ENCODE data around the gene CAND1. TPM values are rescaled to one million over a fixed set of nuclear protein-coding genes. Genes with fewer than 3 reads are reported as not detected.

Gene CAND1
- total RNA-seq, 1 experiment from 2014 or later: 236 TPM

DNA sequence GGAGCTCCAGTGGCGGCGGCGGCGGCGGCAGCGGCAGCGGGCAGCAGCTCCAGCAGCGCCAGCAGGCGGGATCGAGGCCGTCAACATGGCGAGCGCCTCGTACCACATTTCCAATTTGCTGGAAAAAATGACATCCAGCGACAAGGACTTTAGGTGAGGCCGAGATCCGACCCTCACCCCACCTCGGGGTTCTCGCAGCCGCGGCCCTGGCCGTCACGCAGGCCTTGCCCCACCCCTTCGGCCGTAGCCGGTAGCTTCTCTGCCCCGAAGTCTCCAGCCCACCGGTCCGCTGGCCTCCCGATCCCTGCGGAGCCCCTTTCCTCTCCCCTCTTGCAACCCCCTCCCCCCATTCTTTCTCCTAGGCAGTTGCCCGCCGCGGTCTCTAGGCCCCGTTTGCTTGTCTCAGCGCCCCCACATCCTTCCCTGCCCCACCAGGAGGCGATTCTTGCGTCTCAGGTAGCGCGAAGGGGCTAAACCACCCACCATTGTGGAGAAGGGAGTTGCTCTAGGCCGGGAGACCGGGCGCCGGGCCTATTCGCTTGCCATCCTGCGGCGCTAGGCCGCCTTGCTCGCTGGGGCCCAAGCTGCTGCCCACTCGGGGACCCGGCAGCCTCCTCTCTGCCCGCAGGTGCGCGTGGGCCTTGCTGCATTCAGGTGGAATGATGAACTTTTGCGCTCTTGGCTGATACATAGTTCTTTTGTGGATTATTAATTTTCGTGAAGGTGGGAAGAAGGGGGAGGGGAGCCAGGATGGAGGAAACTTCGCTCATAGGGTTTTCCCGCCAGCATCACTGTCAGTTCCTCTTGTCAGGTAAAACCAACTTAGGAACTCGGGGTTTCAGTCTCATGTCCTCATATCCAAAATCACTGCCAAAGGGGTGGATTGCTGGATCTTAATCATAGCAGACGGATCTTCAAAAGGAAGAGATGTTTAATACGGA, 745 bp downstream of the CAND1 start (continued):
- TF ChIP-seq SP1 (CRISPR knock-in tag; conservative IDR thresholded peaks at IDR 0.05): 0 out of 2 replicates have a peak, but pooled peaks have one; percentile 8
- TF ChIP-seq ZNF232 (CRISPR knock-in tag; IDR thresholded peaks at IDR 0.05): 0 out of 2 replicates have a peak, but pooled peaks have one; percentile 5
- 0 out of 2 replicates have a peak, but pooled peaks have one; percentile 41 for TF ChIP-seq ETV6 (CRISPR knock-in tag; IDR thresholded peaks at IDR 0.05)
- peak; percentile 41; the same call in 1 of the 2 replicates for TF ChIP-seq HMGXB4 (CRISPR knock-in tag; IDR thresholded peaks at IDR 0.05)
- 0 out of 2 replicates have a peak, but pooled peaks have one; percentile 9 for TF ChIP-seq KAT7 (CRISPR knock-in tag; IDR thresholded peaks at IDR 0.05; ENCODE audit: borderline replicate concordance)

DNA sequence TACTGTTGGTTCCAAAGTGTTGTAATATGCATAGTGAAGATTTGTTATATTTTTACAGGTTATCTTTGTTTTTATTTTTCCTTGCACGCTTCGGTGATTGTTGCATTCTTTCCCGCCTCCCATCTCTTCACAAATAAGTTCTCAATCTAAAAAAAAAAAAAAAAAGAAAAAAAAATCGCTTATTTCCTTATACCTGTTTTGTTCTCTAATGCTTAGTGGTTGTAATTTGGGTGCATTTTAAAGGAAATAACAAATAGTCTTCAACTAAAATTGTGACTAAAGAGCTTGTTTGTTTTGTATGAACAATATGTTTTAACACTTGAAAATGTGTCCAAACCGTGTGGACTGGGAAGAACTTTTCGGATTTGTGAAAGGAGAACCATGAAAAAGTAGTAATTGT, 1.5 kb downstream of the CAND1 start:
- Mint-ChIP-seq H3K9me3 (no peaks in the 10 kb centered on the region), H3K27ac (peak overlapping the region; percentile 93), H3K4me3 (peak overlapping the region; percentile 95), H3K36me3 (no peaks in the 10 kb centered on the region), H3K27me3 (ENCODE audit: low read depth) (peaks cover 2% of the 10 kb centered on the region; the same call in 1 of the 2 replicates), H3K4me1 (peaks cover 33% of the 10 kb centered on the region)
- ATAC-seq: no peak
- CTCF ChIA-PET: interaction anchor here (2.6 kb wide), 1 partner anchor 252 kb away, joined by 8 read pairs; no protein-coding TSS in a partner anchor
- POLR2A ChIA-PET: no interaction called here
- DNase-seq (ENCODE audit: low spot score): no peak
- no peak for TF ChIP-seq PRRX2 (CRISPR knock-in tag; IDR thresholded peaks at IDR 0.05)
- TF ChIP-seq IRF2 (CRISPR knock-in tag; IDR thresholded peaks at IDR 0.05; ENCODE audit: borderline replicate concordance, low read depth): no peak
- no peak for TF ChIP-seq ZNF671 (CRISPR knock-in tag; IDR thresholded peaks at IDR 0.05)

DNA sequence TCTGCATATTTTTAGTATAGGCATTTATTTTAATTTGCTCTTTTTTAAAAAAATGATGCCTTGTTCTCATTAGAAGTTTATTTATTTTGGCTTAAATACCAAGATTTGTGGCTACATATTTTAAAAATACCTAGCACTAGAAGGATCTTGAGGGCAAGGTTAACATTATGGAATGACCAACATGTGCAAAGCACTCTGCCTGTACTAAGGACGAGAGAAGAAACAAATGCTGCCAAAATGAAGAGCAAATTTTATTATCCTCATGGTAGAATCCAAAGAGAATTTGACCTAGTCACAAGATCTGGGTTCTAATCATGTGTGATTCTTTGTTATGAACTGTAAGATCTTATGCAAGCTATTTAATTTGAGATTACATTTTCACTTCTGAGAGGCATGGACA, 2.8 kb downstream of the CAND1 start:
- H3K9me3 Mint-ChIP-seq: no peaks in the 10 kb centered on the region
- H3K4me1 Mint-ChIP-seq: peaks cover 47% of the 10 kb centered on the region
- no peaks in the 10 kb centered on the region for H3K36me3 Mint-ChIP-seq
- no peak for DNase-seq (ENCODE audit: low spot score)
- ATAC-seq: no peak
- ChIA-PET CTCF (no interaction called here), POLR2A (no interaction called here)
- H3K27ac Mint-ChIP-seq: no peak overlapping the region
- no peaks in the 10 kb centered on the region for H3K27me3 Mint-ChIP-seq (ENCODE audit: low read depth)
- TF ChIP-seq ATF3 (CRISPR knock-in tag; conservative IDR thresholded peaks at IDR 0.05): no peak
- TF ChIP-seq, protein P1, sequence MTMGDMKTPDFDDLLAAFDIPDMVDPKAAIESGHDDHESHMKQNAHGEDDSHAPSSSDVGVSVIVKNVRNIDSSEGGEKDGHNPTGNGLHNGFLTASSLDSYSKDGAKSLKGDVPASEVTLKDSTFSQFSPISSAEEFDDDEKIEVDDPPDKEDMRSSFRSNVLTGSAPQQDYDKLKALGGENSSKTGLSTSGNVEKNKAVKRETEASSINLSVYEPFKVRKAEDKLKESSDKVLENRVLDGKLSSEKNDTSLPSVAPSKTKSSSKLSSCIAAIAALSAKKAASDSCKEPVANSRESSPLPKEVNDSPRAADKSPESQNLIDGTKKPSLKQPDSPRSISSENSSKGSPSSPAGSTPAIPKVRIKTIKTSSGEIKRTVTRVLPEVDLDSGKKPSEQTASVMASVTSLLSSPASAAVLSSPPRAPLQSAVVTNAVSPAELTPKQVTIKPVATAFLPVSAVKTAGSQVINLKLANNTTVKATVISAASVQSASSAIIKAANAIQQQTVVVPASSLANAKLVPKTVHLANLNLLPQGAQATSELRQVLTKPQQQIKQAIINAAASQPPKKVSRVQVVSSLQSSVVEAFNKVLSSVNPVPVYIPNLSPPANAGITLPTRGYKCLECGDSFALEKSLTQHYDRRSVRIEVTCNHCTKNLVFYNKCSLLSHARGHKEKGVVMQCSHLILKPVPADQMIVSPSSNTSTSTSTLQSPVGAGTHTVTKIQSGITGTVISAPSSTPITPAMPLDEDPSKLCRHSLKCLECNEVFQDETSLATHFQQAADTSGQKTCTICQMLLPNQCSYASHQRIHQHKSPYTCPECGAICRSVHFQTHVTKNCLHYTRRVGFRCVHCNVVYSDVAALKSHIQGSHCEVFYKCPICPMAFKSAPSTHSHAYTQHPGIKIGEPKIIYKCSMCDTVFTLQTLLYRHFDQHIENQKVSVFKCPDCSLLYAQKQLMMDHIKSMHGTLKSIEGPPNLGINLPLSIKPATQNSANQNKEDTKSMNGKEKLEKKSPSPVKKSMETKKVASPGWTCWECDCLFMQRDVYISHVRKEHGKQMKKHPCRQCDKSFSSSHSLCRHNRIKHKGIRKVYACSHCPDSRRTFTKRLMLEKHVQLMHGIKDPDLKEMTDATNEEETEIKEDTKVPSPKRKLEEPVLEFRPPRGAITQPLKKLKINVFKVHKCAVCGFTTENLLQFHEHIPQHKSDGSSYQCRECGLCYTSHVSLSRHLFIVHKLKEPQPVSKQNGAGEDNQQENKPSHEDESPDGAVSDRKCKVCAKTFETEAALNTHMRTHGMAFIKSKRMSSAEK (CRISPR knock-in tag; IDR thresholded peaks at IDR 0.05; ENCODE audit: borderline replicate concordance): no peak
- TF ChIP-seq ZNF138 (CRISPR knock-in tag; conservative IDR thresholded peaks at IDR 0.05): no peak
- no peak for TF ChIP-seq ZNF317 (CRISPR knock-in tag; IDR thresholded peaks at IDR 0.05; ENCODE audit: borderline replicate concordance, low read depth)
- no peak for TF ChIP-seq TP53 (CRISPR knock-in tag; IDR thresholded peaks at IDR 0.05)
- no peak for TF ChIP-seq RORB (CRISPR knock-in tag; IDR thresholded peaks at IDR 0.05)
- TF ChIP-seq, protein P2, sequence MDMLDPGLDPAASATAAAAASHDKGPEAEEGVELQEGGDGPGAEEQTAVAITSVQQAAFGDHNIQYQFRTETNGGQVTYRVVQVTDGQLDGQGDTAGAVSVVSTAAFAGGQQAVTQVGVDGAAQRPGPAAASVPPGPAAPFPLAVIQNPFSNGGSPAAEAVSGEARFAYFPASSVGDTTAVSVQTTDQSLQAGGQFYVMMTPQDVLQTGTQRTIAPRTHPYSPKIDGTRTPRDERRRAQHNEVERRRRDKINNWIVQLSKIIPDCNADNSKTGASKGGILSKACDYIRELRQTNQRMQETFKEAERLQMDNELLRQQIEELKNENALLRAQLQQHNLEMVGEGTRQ (CRISPR knock-in tag; IDR thresholded peaks at IDR 0.05): no peak
- no peak for TF ChIP-seq ZBTB21 (CRISPR knock-in tag; IDR thresholded peaks at IDR 0.05; ENCODE audit: borderline replicate concordance)
- no peak for TF ChIP-seq OVOL2 (CRISPR knock-in tag; IDR thresholded peaks at IDR 0.05; ENCODE audit: borderline replicate concordance)
- TF ChIP-seq SMAD4 (CRISPR knock-in tag; IDR thresholded peaks at IDR 0.05): no peak
- no peak overlapping the region for H3K4me3 Mint-ChIP-seq

Data from WTC11 (cell line).